Suppressor macrophage treated with lipopolysaccharide for 4 hours (primary cell): ENCODE measurements around the gene MAPKAPK3.

ENCODE experiments used
- DNase-seq: peaks from one replicate; pipeline ENCODE4 v3.0.0-alpha.2; 2020

The MAPKAPK3 gene

GRCh38 chr3:50609071-50609762 is 7.7 kb upstream of the MAPKAPK3 start:
- no peak for DNase-seq

GRCh38 chr3:50609763-50610085 is 7.2 kb upstream of the MAPKAPK3 start:
- no peak for DNase-seq

GRCh38 chr3:50610181-50610971 is 6.6 kb upstream of the MAPKAPK3 start:
- no peak for DNase-seq

GRCh38 chr3:50610992-50611463 is 5.9 kb upstream of the MAPKAPK3 start:
- no peak for DNase-seq

- peak; percentile 99 for DNase-seq
Measured at GRCh38 chr3:50611464-50612233, 5.3 kb upstream of the MAPKAPK3 start, which contains the start of gene CISH. Gene CISH, minus strand, starts transcription at chr3:50611774. Its CDS starts 124 bp downstream, at chr3:50611650.

- DNase-seq = no peak
Measured at GRCh38 chr3:50612234-50612882, 4.6 kb upstream of the MAPKAPK3 start.

- no peak for DNase-seq
Measured at GRCh38 chr3:50612970-50613846, 3.7 kb upstream of the MAPKAPK3 start.

GRCh38 chr3:50615190-50615589 is 1.8 kb upstream of the MAPKAPK3 start:
- no peak for DNase-seq

GRCh38 chr3:50616003-50616769 is 765 bp upstream of the MAPKAPK3 start:
- DNase-seq = peak; percentile 86

- peak; percentile 96 for DNase-seq
Measured at GRCh38 chr3:50616770-50617095, 218 bp upstream of the MAPKAPK3 start.

GRCh38 chr3:50617911-50618481 is 1.0 kb downstream of the MAPKAPK3 start:
- DNase-seq = no peak

GRCh38 chr3:50620420-50620819 is 3.5 kb downstream of the MAPKAPK3 start:
- DNase-seq = peak; percentile 80

GRCh38 chr3:50620820-50621219 is 3.9 kb downstream of the MAPKAPK3 start:
- no peak for DNase-seq

- no peak for DNase-seq
Measured at GRCh38 chr3:50622881-50623280, 5.9 kb downstream of the MAPKAPK3 start.

- peak; percentile 63 for DNase-seq
Measured at GRCh38 chr3:50623840-50624474, 7.0 kb downstream of the MAPKAPK3 start.

GRCh38 chr3:50624634-50625033 is 7.7 kb downstream of the MAPKAPK3 start:
- DNase-seq = no peak

- DNase-seq = no peak
Measured at GRCh38 chr3:50625231-50626182, 8.6 kb downstream of the MAPKAPK3 start.

- no peak for DNase-seq
Measured at GRCh38 chr3:50626401-50626800, 9.4 kb downstream of the MAPKAPK3 start.

- peak; percentile 90 for DNase-seq
Measured at GRCh38 chr3:50627407-50628051, 10.6 kb downstream of the MAPKAPK3 start.
